ENCODE data around the gene NUP98.

DNA sequence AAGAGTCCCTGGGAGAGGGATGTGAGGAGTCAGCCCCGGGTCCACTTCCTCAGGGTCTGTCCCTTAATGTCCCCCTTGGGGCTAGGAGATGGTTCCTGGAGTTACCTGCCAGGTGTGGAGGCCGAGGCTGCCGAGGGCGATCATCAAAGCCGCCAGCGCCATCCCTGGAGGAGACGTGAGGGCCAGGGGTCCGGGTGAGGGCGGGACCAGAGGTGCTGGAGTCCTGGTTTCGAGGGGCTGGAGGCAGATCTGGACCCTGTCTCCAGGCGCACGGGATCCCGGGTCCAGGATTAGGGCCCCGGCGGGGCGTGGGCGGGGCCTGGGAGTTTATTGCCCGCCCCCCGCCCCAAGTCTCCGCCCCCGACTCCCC, 155.7 kb downstream of the NUP98 start, which contains the start of gene ART5:
- TF ChIP-seq JUND (IDR thresholded peaks at IDR 0.05) (no peak), RXRA (IDR thresholded peaks at IDR 0.05) (no peak), GABPA (IDR thresholded peaks at IDR 0.05 in 1 of 2, conservative IDR thresholded peaks at IDR 0.05 in 1 of 2) (no peak), RAD21 (IDR thresholded peaks at IDR 0.05) (no peak), NR2F2 (IDR thresholded peaks at IDR 0.05) (no peak), HNF4A (conservative IDR thresholded peaks at IDR 0.05) (no peak), SP1 (IDR thresholded peaks at IDR 0.05) (no peak), YY1 (IDR thresholded peaks at IDR 0.05) (no peak), EGR1 (IDR thresholded peaks at IDR 0.05; ENCODE audit: low read depth in 2 of 2) (no peak)
- TF ChIP-seq, protein P1, sequence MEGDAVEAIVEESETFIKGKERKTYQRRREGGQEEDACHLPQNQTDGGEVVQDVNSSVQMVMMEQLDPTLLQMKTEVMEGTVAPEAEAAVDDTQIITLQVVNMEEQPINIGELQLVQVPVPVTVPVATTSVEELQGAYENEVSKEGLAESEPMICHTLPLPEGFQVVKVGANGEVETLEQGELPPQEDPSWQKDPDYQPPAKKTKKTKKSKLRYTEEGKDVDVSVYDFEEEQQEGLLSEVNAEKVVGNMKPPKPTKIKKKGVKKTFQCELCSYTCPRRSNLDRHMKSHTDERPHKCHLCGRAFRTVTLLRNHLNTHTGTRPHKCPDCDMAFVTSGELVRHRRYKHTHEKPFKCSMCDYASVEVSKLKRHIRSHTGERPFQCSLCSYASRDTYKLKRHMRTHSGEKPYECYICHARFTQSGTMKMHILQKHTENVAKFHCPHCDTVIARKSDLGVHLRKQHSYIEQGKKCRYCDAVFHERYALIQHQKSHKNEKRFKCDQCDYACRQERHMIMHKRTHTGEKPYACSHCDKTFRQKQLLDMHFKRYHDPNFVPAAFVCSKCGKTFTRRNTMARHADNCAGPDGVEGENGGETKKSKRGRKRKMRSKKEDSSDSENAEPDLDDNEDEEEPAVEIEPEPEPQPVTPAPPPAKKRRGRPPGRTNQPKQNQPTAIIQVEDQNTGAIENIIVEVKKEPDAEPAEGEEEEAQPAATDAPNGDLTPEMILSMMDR (IDR thresholded peaks at IDR 0.05; ENCODE audit: low read depth, low read length, missing input control), result no peak
- TF ChIP-seq, protein P2, sequence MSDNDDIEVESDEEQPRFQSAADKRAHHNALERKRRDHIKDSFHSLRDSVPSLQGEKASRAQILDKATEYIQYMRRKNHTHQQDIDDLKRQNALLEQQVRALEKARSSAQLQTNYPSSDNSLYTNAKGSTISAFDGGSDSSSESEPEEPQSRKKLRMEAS (IDR thresholded peaks at IDR 0.05), result no peak
